ENCODE data around the gene PDXP.

The PDXP gene

DNA sequence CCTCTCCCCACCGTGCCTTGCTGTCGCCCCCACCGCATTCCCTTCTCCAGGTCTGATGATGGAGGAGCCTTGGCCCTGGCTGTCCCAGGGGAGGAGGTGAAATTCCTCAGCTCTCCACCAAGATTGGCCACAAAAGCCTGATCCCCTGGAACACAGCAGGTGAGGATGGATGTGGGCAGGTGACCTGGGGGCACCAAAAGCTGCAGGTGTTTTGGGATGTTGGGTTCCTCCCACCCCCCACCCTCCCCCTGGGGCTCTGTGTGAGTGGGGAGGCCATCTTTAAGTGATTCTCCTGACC, 39.0 kb downstream of the PDXP start:
- DNase-seq (ENCODE audit: low read depth): no peak

DNA sequence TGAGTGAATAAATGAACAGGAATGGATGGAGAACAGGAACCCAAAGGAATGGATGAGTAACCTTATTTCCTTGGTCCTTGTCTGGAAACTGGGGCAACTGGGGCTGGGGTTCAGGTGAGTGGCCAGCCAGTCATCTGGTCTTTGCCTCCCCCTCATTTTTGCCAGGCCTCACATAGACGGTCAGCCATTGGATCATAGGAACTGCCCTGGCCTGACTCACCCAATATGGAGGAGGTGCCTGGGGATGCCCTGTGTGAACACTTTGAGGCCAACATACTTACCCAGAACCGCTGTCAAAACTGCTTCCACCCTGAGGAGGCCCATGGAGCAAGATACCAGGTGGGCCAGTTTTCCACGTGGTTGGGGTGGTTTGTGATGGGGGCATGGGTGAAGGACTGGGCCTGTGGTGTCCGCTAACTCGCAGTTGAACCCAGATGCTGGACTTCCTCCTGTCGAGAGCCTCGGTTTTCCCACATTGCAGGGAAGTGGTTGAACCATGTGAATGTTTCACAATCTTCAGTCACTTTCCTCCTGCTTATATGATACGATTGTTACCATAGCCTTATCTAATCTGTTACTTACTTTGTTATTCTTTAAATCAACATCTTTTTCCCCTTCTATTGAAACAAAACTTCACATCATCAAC, 42.7 kb downstream of the PDXP start:
- DNase-seq (ENCODE audit: low read depth): no peak

DNA sequence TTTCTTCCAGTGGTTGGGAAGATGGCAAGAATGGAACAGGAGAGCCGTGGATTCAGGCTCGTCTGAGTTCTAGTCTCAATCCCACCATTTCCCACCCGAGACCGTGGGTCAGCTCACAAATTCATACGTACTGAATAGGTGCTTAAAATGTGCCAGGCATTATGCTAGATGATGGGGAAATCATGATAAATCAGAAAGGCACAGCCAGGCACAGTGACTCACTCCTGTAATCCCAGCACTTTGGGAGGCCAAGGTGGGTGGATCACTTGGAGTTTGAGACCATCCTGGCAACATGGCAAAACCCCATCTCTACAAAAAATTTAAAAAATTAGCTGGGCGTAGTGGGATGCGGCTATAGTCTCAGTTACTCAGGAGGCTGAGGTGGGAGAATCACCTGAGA, 45.4 kb downstream of the PDXP start:
- DNase-seq (ENCODE audit: low read depth): no peak

DNA sequence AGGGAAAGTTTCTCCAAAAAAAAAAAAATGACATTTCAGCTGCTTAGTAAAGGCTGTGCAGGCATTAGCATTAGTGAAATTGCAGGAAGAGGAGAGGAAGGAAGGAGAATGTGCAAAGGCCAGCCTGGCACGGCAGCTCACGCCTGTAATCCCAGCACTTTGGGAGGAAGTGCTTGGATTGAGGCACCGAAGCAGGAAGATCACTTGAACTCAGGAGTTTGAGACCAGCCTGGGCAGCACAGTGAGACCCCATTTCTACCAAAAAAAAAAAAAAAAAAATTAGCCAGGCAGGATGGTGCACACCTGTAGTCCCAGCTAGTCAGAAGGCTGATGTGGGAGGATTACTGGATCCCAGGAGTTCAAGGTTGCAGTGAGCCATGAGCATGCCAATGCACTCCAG, 46.1 kb downstream of the PDXP start:
- no peak for DNase-seq (ENCODE audit: low read depth)

DNA sequence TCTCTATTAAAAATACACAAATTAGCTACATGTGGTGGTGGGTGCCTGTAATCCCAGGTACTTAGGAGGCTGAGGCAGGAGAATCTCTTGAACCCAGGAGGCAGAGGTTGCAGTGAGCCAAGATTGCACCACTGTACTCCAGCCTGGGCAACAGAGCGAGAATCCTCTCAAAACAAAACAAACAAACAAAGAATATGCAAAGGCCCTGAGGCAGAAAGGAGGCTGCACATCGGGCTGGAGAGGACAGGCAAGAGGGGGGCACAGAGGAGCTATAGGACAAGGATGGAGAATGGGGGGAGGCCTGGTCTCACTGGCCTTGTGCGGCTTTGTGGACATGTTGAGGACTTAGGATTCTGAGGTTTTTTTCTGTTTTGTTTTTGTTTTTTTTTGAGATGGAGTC, 46.7 kb downstream of the PDXP start:
- no peak for DNase-seq (ENCODE audit: low read depth)

DNA sequence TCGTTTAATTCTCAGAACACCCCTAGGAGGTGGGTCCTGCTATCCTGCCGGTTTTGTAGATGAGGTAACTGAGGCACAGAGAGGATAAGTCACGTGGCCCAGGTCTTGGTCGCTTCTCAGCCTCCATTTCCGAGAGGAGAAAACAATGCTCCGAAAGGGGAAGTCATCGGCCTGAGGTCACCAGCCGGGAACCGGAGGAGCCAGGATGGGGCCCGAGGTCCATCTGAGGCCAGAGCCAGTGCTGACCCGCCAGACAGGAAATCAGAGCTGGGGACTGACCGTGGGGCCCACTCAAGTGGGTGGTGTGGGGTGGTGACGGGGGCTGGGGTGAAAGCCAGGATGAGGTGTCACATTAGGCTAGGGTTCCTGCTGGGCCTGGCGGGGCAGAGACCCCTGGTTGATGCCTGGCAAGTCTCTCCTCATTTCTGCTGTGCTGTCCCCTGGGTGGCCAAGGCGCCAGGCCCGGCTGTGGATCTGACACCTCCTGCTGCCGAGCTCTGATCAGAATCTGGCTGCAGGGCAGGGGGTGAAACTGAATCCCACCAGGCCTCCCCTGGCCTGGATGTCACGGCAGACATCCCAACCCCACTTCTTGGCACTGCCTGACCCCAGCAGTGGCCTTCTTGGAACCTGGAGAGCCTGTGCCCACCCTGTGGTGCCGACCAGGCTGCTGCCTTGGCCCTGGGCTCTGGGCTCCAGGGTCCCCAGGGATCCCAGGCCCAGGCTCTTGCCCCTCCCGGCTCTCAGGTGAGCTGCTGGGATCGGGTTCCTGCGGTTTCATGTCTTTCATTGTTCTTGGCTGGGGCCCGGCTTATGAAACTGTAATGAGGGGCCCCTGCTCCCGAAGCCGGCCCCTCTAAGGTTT, 50.3 kb downstream of the PDXP start:
- no peak for DNase-seq (ENCODE audit: low read depth)

DNA sequence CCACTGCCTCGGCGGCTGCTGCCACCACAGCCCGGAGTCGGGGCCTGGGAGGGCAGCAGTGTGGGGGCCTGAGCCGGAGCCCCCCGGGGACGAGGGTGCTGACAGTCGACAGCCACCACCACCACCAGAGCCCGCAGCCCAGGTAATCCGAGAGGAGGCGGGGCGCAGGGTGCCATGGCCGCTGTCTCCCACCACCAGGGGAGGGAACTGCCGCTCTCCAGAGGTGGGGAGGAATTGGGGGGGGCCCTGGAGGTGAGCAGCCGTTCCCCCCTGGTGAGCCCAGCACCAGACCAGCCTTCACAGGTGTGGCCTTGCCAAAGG, 50.9 kb downstream of the PDXP start:
- no peak for DNase-seq (ENCODE audit: low read depth)

DNA sequence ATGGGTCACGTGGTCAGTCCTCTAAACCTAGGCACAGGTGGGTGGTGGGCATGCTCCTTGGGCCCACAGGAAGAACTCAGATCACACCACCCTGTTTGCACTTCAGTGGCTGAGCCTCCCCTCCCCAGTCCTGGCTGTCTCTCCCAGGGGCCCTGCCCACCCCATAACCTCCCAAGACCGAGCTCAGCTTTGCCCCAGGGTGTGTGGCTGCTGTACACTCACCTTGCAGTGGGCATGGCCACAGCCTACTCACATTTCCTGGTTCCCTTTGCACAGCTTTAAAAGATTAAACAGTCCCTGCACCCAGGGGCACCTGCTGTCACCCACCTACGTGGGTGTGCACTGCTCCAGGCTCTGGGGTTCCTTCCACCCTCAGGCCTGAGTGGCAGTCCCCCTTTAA, 52.2 kb downstream of the PDXP start:
- no peak for DNase-seq (ENCODE audit: low read depth)

DNA sequence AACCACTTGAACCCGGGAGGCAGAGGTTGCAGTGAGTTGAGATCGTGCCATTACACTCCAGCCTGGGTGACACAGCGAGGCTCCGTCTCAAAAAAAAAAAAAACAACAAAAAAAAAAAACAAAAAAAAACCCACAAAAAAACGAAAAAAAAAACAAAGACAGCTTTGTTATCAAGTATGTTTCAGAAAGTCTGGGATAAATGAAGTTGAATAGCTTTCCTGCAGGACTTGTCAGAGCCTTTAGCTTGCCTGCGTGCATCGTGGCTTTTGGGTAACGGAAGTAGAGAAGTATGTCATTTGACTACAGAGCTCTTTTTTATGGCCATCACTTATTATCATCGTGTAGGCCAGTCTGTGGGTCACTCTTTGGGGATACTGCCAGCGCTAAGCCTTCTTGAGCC, 53.0 kb downstream of the PDXP start:
- DNase-seq (ENCODE audit: low read depth): no peak

DNA sequence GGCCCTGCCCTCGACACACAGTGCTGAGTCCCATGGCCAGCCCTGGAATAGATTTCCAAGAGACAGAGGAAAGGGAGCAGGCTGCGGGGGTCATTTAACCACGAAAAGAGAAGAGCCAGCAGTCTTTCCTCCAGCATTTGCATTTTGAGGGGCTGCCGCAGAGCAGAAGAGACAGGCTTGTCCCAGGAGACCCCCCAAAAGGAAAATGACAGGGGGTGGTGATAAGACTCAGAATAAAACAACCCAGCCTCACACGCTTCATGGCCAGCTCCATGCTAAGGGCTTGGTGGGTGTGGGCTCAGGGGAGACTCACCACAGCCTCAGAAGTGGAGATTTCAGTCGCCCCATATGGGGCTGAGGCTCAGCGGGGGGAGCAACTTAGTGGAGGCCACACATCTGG, 55.2 kb downstream of the PDXP start:
- no peak for DNase-seq (ENCODE audit: low read depth)

DNA sequence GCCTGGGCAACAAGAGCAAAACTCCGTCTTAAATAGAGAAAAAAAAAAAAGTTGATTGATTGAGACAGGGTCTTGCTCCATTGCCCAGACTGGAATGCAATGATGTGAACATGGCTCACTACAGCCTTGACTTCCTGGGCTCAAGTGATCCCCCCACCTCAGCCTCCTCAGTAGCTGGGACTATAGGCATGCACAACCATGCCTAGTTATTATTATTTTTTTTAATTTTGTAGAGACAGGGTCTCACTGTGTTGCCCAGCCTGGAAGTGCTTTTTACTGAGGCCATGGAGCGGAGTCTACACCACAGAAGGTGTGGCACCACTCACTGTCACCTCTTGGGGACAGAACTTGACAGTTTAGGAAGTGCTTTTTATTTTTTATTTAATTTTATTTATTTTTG, 56.1 kb downstream of the PDXP start:
- DNase-seq (ENCODE audit: low read depth): no peak

DNA sequence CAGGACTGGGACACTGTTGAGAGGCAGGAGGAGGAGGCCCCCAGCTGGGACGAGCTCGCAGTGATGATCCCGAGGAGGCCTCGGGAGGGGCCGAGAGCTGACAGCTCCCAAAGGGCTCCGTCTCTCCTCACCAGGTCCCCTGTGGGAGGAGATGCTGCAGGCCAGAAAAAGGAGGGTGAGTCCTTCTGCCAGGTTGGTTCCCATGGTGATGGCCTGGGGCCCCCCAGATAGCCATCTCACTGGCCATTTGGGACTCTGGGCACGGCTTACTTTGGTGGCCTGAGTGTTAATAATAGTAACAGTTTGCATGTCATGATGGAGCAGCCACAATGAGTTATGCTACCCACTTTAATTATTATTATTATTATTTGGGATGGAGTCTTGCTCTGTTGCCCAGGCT, 57.2 kb downstream of the PDXP start:
- no peak for DNase-seq (ENCODE audit: low read depth)

Measured in activated T-cell treated with anti-CD3 and anti-CD28 coated beads for 24 hours (primary cell).